GM19455 (cell line): ENCODE measurements around the gene IRGQ.
"Not testable (repeated sequence)": the region's sequence is repeated elsewhere in the genome, so short reads cannot be mapped to it uniquely, and the experiment has no call there.

ENCODE experiments used
- ATAC-seq: cut with Tn5 transposase; IDR thresholded peaks from one replicate; pipeline ENCODE4 v1.9.1; 2021; ENCODE audit not compliant: unreplicated experiment

The IRGQ gene

GRCh38 chr19:43574424-43575155, 21.3 kb downstream of the IRGQ start:
- ATAC-seq = no peak

- no peak for ATAC-seq
These were observed 23.8 kb downstream of the IRGQ start for GRCh38 chr19:43572171-43572588.

GRCh38 chr19:43570174-43570791, 25.7 kb downstream of the IRGQ start:
- ATAC-seq = no peak

- no peak for ATAC-seq
These were observed 26.3 kb downstream of the IRGQ start for GRCh38 chr19:43569657-43570056.

- no peak for ATAC-seq
These were observed 31.1 kb downstream of the IRGQ start for GRCh38 chr19:43564800-43565199.

GRCh38 chr19:43563816-43564457, 32.0 kb downstream of the IRGQ start:
- ATAC-seq = no peak

- peak; percentile 45 for ATAC-seq
These were observed 33.2 kb downstream of the IRGQ start for GRCh38 chr19:43562698-43563241.

- no peak for ATAC-seq
These were observed 33.7 kb downstream of the IRGQ start for GRCh38 chr19:43562226-43562697.

GRCh38 chr19:43561139-43561970, 34.6 kb downstream of the IRGQ start:
- ATAC-seq = no peak

- ATAC-seq = no peak
These were observed 35.2 kb downstream of the IRGQ start for GRCh38 chr19:43560687-43561086.

GRCh38 chr19:43555185-43555770, 40.7 kb downstream of the IRGQ start:
- ATAC-seq = no peak

GRCh38 chr19:43554317-43554895, 41.5 kb downstream of the IRGQ start:
- ATAC-seq = no peak

- no peak for ATAC-seq
These were observed 42.3 kb downstream of the IRGQ start for GRCh38 chr19:43553656-43554055.

GRCh38 chr19:43552616-43553015, 43.3 kb downstream of the IRGQ start:
- no peak for ATAC-seq

- no peak for ATAC-seq
These were observed 43.8 kb downstream of the IRGQ start for GRCh38 chr19:43552198-43552450.

GRCh38 chr19:43551399-43552197, 44.3 kb downstream of the IRGQ start:
- ATAC-seq = no peak

- ATAC-seq = no peak
These were observed 47.2 kb downstream of the IRGQ start for GRCh38 chr19:43548706-43549105.

- ATAC-seq = not testable (repeated sequence)
These were observed 48.0 kb downstream of the IRGQ start for GRCh38 chr19:43547926-43548325.

- ATAC-seq = no peak
These were observed 49.4 kb downstream of the IRGQ start for GRCh38 chr19:43546581-43546980.

GRCh38 chr19:43545981-43546380, 50.0 kb downstream of the IRGQ start:
- ATAC-seq = no peak
